K562 (cell line): ENCODE data around the gene FBXL13. TPM values are rescaled to one million over a fixed set of nuclear protein-coding genes. Genes with fewer than 3 reads are reported as not detected.

Source experiments
- FOXJ3 ChIP-seq: sonication (generic); formaldehyde crosslinking; IDR thresholded peaks from 2 replicates; pipeline ENCODE4 v1.4.0; 2020; ENCODE audit warnings: mild to moderate bottlenecking, missing genetic modification reagents
- FOXP1 ChIP-seq: sonication (generic); formaldehyde crosslinking; IDR thresholded peaks from 2 replicates; pipeline ENCODE4 v1.8.0; 2022; ENCODE audit warnings: mild to moderate bottlenecking, missing genetic modification reagents
- NRF1 ChIP-seq, 2 experiments: fragments of 450-650 bp; IDR thresholded peaks in 1 of 2; conservative IDR thresholded peaks in 1 of 2; 2 replicates each; pipeline ENCODE4 v1.6.1; 2014; ENCODE audit warnings: mild to moderate bottlenecking in 2 of 2
- POLR2G ChIP-seq: fragments of 200-400 bp; formaldehyde crosslinking; IDR thresholded peaks from 2 replicates; pipeline ENCODE4 v1.6.1; 2017; ENCODE audit warnings: low read depth, mild to moderate bottlenecking, antibody characterized with exemption, low read length, moderate library complexity
- TOE1 ChIP-seq, 2 experiments: fragments of 450-650 bp in 1 of 2; sonication (generic) in 1 of 2; formaldehyde crosslinking in 1 of 2; IDR thresholded peaks; 2 replicates each; pipeline versions ENCODE4 v1.7.1 to v1.8.0; 2016 to 2022; ENCODE audit warnings: borderline replicate concordance in 2 of 2, mild to moderate bottlenecking in 2 of 2, antibody characterized with exemption in 1 of 2, inconsistent platforms in 1 of 2, low read depth in 1 of 2, missing genetic modification reagents in 1 of 2, moderate library complexity in 1 of 2
- TRIM24 ChIP-seq, 2 experiments: fragments of 450-650 bp; IDR thresholded peaks; 2 replicates each; pipeline ENCODE4 v1.6.1; 2016
- ZFP1 ChIP-seq: fragments of 450-650 bp; formaldehyde crosslinking; IDR thresholded peaks from 2 replicates; pipeline ENCODE4 v1.4.0; 2020; ENCODE audit warnings: mild to moderate bottlenecking, mixed read lengths
- polyA plus RNA-seq, 8 experiments: library from polyadenylated mRNA; depleted of rRNA in 4 of 8; stranded (reverse) in 5 of 8; unstranded in 3 of 8; fragments of >200 nt; fragmentation: Nextera tagmentation in 2 of 8; fragmentation: Illumina TruSeq in 1 of 8; extraction: Ambion mirVana in 2 of 8; extraction: Trizol in 1 of 8; gene quantifications; 2 replicates each; pipeline versions ENCODE4 v1.2.1 to v1.2.3, GENCODE V29; 2011 to 2014; ENCODE audit warnings: inconsistent platforms in 1 of 8, missing spikeins in 1 of 8
- total RNA-seq, 7 experiments: library from RNA; depleted of rRNA in 6 of 7; stranded (reverse); fragments of >200 nt in 6 of 7; fragmentation: Illumina TruSeq in 2 of 7; extraction: Trizol in 2 of 7; gene quantifications; 2 replicates each; pipeline versions ENCODE4 v1.2.1 to v1.2.3, GENCODE V29; 2011 to 2021; ENCODE audit warnings: low replicate concordance in 1 of 7
- TF ChIP-seq, protein P1 (sequence below): sonication (generic); formaldehyde crosslinking; IDR thresholded peaks from 2 replicates; pipeline ENCODE4 v1.8.1; 2023; ENCODE audit warnings: missing genetic modification reagents, mild to moderate bottlenecking, borderline replicate concordance
- TF ChIP-seq, protein P2 (sequence below): fragments of 450-650 bp; IDR thresholded peaks from 2 replicates; pipeline ENCODE4 v1.6.1; 2016; ENCODE audit warnings: missing biosample characterization, missing genetic modification characterization
- TF ChIP-seq, protein P3 (sequence below): IDR thresholded peaks from 3 replicates; pipeline ENCODE4 v1.6.1; 2011; ENCODE audit warnings: borderline replicate concordance, mild to moderate bottlenecking; ENCODE audit not compliant: insufficient read length, insufficient read depth
- TF ChIP-seq, protein P4 (sequence below): fragments of 450-650 bp; IDR thresholded peaks from 2 replicates; pipeline ENCODE4 v1.6.1; 2016; ENCODE audit warnings: low read depth

FBXL13 gene
- total and polyA plus RNA-seq, 9 of the 15 experiments (the other 6 are each of a cell fraction or from before 2014, with no cell fraction given): 16.3 to 55.0 (median 25.4) TPM

DNA sequence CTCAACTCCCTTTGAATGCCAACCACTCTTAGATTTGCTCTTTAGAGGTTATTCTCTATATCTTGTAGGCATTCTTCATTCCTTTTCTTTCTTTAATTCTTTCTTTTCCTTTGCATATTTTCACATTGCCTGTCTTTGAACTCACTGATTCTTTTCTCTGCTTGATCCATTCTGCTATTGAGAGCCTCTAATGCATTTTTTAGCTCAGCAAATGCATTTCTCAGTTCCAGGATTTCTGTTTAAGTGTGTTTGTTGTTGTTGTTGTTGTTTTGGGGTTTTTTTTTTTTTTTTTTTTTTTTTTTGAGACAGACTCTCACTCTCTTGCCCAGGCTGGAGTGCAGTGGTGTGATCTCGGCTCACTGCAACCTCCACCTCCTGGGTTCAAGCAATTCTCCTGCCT, 71.6 kb downstream of the FBXL13 start (continued):
- TF ChIP-seq, protein P1, sequence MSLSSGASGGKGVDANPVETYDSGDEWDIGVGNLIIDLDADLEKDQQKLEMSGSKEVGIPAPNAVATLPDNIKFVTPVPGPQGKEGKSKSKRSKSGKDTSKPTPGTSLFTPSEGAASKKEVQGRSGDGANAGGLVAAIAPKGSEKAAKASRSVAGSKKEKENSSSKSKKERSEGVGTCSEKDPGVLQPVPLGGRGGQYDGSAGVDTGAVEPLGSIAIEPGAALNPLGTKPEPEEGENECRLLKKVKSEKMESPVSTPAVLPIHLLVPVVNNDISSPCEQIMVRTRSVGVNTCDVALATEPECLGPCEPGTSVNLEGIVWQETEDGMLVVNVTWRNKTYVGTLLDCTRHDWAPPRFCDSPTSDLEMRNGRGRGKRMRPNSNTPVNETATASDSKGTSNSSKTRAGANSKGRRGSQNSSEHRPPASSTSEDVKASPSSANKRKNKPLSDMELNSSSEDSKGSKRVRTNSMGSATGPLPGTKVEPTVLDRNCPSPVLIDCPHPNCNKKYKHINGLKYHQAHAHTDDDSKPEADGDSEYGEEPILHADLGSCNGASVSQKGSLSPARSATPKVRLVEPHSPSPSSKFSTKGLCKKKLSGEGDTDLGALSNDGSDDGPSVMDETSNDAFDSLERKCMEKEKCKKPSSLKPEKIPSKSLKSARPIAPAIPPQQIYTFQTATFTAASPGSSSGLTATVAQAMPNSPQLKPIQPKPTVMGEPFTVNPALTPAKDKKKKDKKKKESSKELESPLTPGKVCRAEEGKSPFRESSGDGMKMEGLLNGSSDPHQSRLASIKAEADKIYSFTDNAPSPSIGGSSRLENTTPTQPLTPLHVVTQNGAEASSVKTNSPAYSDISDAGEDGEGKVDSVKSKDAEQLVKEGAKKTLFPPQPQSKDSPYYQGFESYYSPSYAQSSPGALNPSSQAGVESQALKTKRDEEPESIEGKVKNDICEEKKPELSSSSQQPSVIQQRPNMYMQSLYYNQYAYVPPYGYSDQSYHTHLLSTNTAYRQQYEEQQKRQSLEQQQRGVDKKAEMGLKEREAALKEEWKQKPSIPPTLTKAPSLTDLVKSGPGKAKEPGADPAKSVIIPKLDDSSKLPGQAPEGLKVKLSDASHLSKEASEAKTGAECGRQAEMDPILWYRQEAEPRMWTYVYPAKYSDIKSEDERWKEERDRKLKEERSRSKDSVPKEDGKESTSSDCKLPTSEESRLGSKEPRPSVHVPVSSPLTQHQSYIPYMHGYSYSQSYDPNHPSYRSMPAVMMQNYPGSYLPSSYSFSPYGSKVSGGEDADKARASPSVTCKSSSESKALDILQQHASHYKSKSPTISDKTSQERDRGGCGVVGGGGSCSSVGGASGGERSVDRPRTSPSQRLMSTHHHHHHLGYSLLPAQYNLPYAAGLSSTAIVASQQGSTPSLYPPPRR: no peak
- TF ChIP-seq TRIM24 (IDR thresholded peaks at IDR 0.05) (peak; percentile 76 to 89), NRF1 (conservative IDR thresholded peaks at IDR 0.05 in 1 of 2, IDR thresholded peaks at IDR 0.05 in 1 of 2) (no peak), POLR2G (no peak), FOXP1 (CRISPR knock-in tag) (no peak), FOXJ3 (CRISPR knock-in tag) (no peak), ZFP1 (no peak), TOE1 (IDR thresholded peaks at IDR 0.05; ENCODE audit: borderline replicate concordance) (0 out of 2 replicates have a peak, but pooled peaks have one; percentile 27), TOE1 (CRISPR knock-in tag; IDR thresholded peaks at IDR 0.05; ENCODE audit: borderline replicate concordance, low read depth) (no peak)
- TF ChIP-seq, protein P2, sequence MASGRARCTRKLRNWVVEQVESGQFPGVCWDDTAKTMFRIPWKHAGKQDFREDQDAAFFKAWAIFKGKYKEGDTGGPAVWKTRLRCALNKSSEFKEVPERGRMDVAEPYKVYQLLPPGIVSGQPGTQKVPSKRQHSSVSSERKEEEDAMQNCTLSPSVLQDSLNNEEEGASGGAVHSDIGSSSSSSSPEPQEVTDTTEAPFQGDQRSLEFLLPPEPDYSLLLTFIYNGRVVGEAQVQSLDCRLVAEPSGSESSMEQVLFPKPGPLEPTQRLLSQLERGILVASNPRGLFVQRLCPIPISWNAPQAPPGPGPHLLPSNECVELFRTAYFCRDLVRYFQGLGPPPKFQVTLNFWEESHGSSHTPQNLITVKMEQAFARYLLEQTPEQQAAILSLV (tag): no peak
- TF ChIP-seq, protein P3, sequence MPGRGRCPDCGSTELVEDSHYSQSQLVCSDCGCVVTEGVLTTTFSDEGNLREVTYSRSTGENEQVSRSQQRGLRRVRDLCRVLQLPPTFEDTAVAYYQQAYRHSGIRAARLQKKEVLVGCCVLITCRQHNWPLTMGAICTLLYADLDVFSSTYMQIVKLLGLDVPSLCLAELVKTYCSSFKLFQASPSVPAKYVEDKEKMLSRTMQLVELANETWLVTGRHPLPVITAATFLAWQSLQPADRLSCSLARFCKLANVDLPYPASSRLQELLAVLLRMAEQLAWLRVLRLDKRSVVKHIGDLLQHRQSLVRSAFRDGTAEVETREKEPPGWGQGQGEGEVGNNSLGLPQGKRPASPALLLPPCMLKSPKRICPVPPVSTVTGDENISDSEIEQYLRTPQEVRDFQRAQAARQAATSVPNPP: no peak
- TF ChIP-seq, protein P4, sequence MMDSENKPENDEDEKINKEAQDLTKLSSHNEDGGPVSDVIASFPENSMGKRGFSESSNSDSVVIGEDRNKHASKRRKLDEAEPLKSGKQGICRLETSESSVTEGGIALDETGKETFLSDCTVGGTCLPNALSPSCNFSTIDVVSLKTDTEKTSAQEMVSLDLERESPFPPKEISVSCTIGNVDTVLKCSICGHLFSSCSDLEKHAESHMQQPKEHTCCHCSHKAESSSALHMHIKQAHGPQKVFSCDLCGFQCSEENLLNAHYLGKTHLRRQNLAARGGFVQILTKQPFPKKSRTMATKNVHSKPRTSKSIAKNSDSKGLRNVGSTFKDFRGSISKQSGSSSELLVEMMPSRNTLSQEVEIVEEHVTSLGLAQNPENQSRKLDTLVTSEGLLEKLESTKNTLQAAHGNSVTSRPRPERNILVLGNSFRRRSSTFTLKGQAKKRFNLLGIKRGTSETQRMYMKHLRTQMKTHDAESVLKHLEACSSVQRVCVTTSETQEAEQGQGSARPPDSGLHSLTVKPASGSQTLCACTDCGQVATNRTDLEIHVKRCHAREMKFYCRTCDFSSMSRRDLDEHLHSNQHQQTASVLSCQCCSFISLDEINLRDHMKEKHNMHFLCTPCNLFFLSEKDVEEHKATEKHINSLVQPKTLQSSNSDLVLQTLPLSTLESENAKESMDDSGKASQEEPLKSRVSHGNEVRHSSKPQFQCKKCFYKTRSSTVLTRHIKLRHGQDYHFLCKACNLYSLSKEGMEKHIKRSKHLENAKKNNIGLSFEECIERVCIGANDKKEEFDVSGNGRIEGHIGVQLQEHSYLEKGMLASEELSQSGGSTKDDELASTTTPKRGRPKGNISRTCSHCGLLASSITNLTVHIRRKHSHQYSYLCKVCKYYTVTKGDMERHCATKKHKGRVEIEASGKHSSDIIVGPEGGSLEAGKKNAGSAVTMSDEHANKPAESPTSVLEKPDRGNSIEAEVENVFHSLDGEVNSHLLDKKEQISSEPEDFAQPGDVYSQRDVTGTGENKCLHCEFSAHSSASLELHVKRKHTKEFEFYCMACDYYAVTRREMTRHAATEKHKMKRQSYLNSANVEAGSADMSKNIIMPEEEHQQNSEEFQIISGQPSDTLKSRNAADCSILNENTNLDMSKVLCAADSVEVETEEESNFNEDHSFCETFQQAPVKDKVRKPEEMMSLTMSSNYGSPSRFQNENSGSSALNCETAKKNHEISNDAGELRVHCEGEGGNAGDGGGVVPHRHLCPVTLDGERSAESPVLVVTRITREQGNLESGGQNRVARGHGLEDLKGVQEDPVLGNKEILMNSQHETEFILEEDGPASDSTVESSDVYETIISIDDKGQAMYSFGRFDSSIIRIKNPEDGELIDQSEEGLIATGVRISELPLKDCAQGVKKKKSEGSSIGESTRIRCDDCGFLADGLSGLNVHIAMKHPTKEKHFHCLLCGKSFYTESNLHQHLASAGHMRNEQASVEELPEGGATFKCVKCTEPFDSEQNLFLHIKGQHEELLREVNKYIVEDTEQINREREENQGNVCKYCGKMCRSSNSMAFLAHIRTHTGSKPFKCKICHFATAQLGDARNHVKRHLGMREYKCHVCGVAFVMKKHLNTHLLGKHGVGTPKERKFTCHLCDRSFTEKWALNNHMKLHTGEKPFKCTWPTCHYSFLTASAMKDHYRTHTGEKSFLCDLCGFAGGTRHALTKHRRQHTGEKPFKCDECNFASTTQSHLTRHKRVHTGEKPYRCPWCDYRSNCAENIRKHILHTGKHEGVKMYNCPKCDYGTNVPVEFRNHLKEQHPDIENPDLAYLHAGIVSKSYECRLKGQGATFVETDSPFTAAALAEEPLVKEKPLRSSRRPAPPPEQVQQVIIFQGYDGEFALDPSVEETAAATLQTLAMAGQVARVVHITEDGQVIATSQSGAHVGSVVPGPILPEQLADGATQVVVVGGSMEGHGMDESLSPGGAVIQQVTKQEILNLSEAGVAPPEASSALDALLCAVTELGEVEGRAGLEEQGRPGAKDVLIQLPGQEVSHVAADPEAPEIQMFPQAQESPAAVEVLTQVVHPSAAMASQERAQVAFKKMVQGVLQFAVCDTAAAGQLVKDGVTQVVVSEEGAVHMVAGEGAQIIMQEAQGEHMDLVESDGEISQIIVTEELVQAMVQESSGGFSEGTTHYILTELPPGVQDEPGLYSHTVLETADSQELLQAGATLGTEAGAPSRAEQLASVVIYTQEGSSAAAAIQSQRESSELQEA: no peak
